GM12878 (cell line): Measurements from ENCODE around the gene DMXL1. TPM values are rescaled to one million over a fixed set of nuclear protein-coding genes. Genes with fewer than 3 reads are reported as not detected.

ENCODE experiments used
- CEBPB ChIP-seq, 2 experiments: fragments of 150-350 bp in 1 of 2; IDR thresholded peaks; 2 replicates each; pipeline ENCODE4 v1.6.1; 2012 to 2014; ENCODE audit warnings: low read depth in 2 of 2, low read length in 2 of 2, borderline replicate concordance in 1 of 2, inconsistent platforms in 1 of 2
- DPF2 ChIP-seq: fragments of 450-650 bp; IDR thresholded peaks from 2 replicates; pipeline ENCODE4 v1.6.1; 2017; ENCODE audit warnings: mild to moderate bottlenecking
- EP300 ChIP-seq, 2 experiments: fragments of 150-350 bp in 1 of 2; IDR thresholded peaks; 2 replicates each; pipeline ENCODE4 v1.6.1; 2011 to 2012; ENCODE audit warnings: low read depth in 2 of 2, low read length in 2 of 2, borderline replicate concordance in 1 of 2, improper control_type of control experiment in 1 of 2, inconsistent platforms in 1 of 2; ENCODE audit not compliant: control insufficient read depth in 1 of 2
- GABPA ChIP-seq: IDR thresholded peaks from 2 replicates; pipeline ENCODE4 v1.6.1; 2014; ENCODE audit warnings: antibody characterized with exemption, low read depth, mild to moderate bottlenecking, inconsistent platforms
- JUNB ChIP-seq: IDR thresholded peaks from 2 replicates; pipeline ENCODE4 v1.6.1; 2016; ENCODE audit warnings: antibody characterized with exemption, mild to moderate bottlenecking
- JUND ChIP-seq: IDR thresholded peaks from 2 replicates; pipeline ENCODE4 v1.6.1; 2012; ENCODE audit warnings: low read depth, mild to moderate bottlenecking, low read length, improper control_type of control experiment, moderate library complexity
- LARP7 ChIP-seq: fragments of 450-650 bp; IDR thresholded peaks from 2 replicates; pipeline ENCODE4 v1.6.1; 2017; ENCODE audit warnings: mild to moderate bottlenecking
- NFIC ChIP-seq: IDR thresholded peaks from 2 replicates; pipeline ENCODE4 v1.6.1; 2012; ENCODE audit warnings: low read depth, mild to moderate bottlenecking, inconsistent platforms, low read length, moderate library complexity
- NFYB ChIP-seq: IDR thresholded peaks from 2 replicates; pipeline ENCODE4 v1.6.1; 2011; ENCODE audit warnings: low read depth, mild to moderate bottlenecking, low read length, improper control_type of control experiment, moderate library complexity; ENCODE audit not compliant: insufficient read depth
- POU2F2 ChIP-seq: IDR thresholded peaks from 3 replicates; pipeline ENCODE4 v1.6.1; 2011; ENCODE audit warnings: low read depth, mild to moderate bottlenecking, low read length, borderline replicate concordance
- RB1 ChIP-seq: fragments of 450-650 bp; formaldehyde crosslinking; IDR thresholded peaks from 2 replicates; pipeline ENCODE4 v1.6.1; 2017; ENCODE audit warnings: mild to moderate bottlenecking, borderline replicate concordance
- RELA ChIP-seq: fragments of 450-650 bp; IDR thresholded peaks from 2 replicates; pipeline ENCODE4 v1.8.0; 2014; ENCODE audit warnings: borderline replicate concordance; ENCODE audit not compliant: partially characterized antibody
- SIX5 ChIP-seq: IDR thresholded peaks from 2 replicates; pipeline ENCODE4 v1.6.1; 2011; ENCODE audit warnings: mild to moderate bottlenecking, low read depth, low read length, moderate library complexity; ENCODE audit not compliant: severe bottlenecking
- STAT1 ChIP-seq: fragments of 450-650 bp; conservative IDR thresholded peaks from 2 replicates; pipeline ENCODE4 v1.6.1; 2014; ENCODE audit warnings: antibody characterized with exemption, mild to moderate bottlenecking
- TAF1 ChIP-seq: IDR thresholded peaks from 2 replicates; pipeline ENCODE4 v1.6.1; 2011; ENCODE audit warnings: mild to moderate bottlenecking, low read depth, low read length, borderline replicate concordance
- YY1 ChIP-seq: IDR thresholded peaks from 2 replicates; pipeline ENCODE4 v1.6.1; 2011; ENCODE audit warnings: low read depth, mild to moderate bottlenecking, low read length
- polyA plus RNA-seq, 11 experiments: library from polyadenylated mRNA; depleted of rRNA in 4 of 11; unstranded in 6 of 11; stranded (reverse) in 5 of 11; fragments of >200 nt; fragmentation: Nextera tagmentation in 4 of 11; fragmentation: Illumina TruSeq in 1 of 11; extraction: Ambion mirVana in 4 of 11; extraction: Trizol in 1 of 11; gene quantifications; 1 replicate in 1 of 11; 2 replicates in 10 of 11; pipeline versions ENCODE4 v1.2.1 to v1.2.3, GENCODE V29; 2011 to 2016; ENCODE audit warnings: inconsistent platforms in 2 of 11, missing spikeins in 2 of 11, low read depth in 1 of 11
- total RNA-seq, 4 experiments: library from RNA; depleted of rRNA in 3 of 4; stranded (reverse); fragments of >200 nt in 3 of 4; fragmentation: Illumina TruSeq in 1 of 4; extraction: Trizol in 1 of 4; gene quantifications; 2 replicates each; pipeline versions ENCODE4 v1.2.1 to v1.2.3, GENCODE V29; 2013 to 2021
- TF ChIP-seq, protein P1 (sequence below): fragments of 150-350 bp; IDR thresholded peaks from 2 replicates; pipeline ENCODE4 v1.6.1; 2014; ENCODE audit warnings: mild to moderate bottlenecking, low read depth, low read length
- TF ChIP-seq, protein P2 (sequence below): IDR thresholded peaks from 2 replicates; pipeline ENCODE4 v1.6.1; 2011; ENCODE audit warnings: low read depth, mild to moderate bottlenecking, low read length, moderate library complexity, borderline replicate concordance; ENCODE audit errors: extremely low read depth
- TF ChIP-seq, protein P3 (sequence below): fragments of 450-650 bp; IDR thresholded peaks from 2 replicates; pipeline ENCODE4 v1.6.1; 2017; ENCODE audit warnings: mild to moderate bottlenecking, low read depth, inconsistent platforms; ENCODE audit not compliant: poor library complexity, severe bottlenecking

Gene DMXL1
- total and polyA plus RNA-seq, 10 of the 15 experiments (the other 5 are each of a cell fraction or from before 2014, with no cell fraction given) = 9.1 to 67.7 (median 34.1) TPM

DNA sequence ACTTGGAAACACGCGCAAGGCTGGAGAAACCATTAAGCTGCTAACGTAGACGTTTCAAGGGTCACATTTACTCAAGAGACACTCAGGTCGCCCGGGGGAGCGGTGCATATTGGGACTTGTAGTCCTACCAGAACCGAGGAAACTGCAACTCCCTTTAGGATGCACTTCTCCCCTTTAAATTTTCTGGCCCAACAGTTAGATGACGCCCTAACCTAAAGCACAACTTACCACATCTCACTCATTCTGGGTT is 384 bp upstream of the DMXL1 start (continued):
- 0 out of 4 replicates have a peak, but pooled peaks of 1 of the 2 experiments have one; percentile 14 for TF ChIP-seq EP300 (IDR thresholded peaks at IDR 0.05; ENCODE audit: borderline replicate concordance in 1 of 2, control insufficient read depth in 1 of 2, low read depth in 2 of 2, low read length in 2 of 2)
- TF ChIP-seq, protein P1, sequence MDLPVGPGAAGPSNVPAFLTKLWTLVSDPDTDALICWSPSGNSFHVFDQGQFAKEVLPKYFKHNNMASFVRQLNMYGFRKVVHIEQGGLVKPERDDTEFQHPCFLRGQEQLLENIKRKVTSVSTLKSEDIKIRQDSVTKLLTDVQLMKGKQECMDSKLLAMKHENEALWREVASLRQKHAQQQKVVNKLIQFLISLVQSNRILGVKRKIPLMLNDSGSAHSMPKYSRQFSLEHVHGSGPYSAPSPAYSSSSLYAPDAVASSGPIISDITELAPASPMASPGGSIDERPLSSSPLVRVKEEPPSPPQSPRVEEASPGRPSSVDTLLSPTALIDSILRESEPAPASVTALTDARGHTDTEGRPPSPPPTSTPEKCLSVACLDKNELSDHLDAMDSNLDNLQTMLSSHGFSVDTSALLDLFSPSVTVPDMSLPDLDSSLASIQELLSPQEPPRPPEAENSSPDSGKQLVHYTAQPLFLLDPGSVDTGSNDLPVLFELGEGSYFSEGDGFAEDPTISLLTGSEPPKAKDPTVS = no peak
- no peak for TF ChIP-seq DPF2
- TF ChIP-seq RELA = no peak
- no peak for TF ChIP-seq NFYB
- TF ChIP-seq CEBPB (IDR thresholded peaks at IDR 0.05; ENCODE audit: borderline replicate concordance in 1 of 2, low read depth in 2 of 2, low read length in 2 of 2) = no peak
- TF ChIP-seq, protein P2, sequence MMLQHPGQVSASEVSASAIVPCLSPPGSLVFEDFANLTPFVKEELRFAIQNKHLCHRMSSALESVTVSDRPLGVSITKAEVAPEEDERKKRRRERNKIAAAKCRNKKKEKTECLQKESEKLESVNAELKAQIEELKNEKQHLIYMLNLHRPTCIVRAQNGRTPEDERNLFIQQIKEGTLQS = 0 out of 2 replicates have a peak, but pooled peaks have one; percentile 23
- peak; percentile 35; the same call in 1 of the 2 replicates for TF ChIP-seq GABPA
- TF ChIP-seq STAT1 = peak; percentile 40; the same call in 1 of the 2 replicates
- TF ChIP-seq YY1 = peak; percentile 44; the same call in 1 of the 2 replicates
- 0 out of 2 replicates have a peak, but pooled peaks have one; percentile 8 for TF ChIP-seq RB1
- no peak for TF ChIP-seq JUND
- peak; percentile 63; the same call in 1 of the 2 replicates for TF ChIP-seq TAF1
- peak; percentile 74 for TF ChIP-seq SIX5
- peak; percentile 37; the same call in 1 of the 2 replicates for TF ChIP-seq LARP7
- peak; percentile 23; the same call in 1 of the 2 replicates for TF ChIP-seq NFIC
- no peak for TF ChIP-seq JUNB
- TF ChIP-seq, protein P3, sequence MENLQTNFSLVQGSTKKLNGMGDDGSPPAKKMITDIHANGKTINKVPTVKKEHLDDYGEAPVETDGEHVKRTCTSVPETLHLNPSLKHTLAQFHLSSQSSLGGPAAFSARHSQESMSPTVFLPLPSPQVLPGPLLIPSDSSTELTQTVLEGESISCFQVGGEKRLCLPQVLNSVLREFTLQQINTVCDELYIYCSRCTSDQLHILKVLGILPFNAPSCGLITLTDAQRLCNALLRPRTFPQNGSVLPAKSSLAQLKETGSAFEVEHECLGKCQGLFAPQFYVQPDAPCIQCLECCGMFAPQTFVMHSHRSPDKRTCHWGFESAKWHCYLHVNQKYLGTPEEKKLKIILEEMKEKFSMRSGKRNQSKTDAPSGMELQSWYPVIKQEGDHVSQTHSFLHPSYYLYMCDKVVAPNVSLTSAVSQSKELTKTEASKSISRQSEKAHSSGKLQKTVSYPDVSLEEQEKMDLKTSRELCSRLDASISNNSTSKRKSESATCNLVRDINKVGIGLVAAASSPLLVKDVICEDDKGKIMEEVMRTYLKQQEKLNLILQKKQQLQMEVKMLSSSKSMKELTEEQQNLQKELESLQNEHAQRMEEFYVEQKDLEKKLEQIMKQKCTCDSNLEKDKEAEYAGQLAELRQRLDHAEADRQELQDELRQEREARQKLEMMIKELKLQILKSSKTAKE = peak; percentile 61
- 0 out of 3 replicates have a peak, but pooled peaks have one; percentile 1 for TF ChIP-seq POU2F2
